ENCODE results near the gene OASL.

The OASL gene

GRCh38 chr12:121038861-121039668 is at the start of gene OASL:
TSS of gene OASL (minus strand) at chr12:121039246. CDS start at chr12:121038971, 275 bp downstream.
- TF ChIP-seq CTCF (IDR thresholded peaks at IDR 0.05; ENCODE audit: extremely low read depth, missing control alignments): no peak
- DNase-seq (ENCODE audit: low spot score): peak; percentile 45

- TF ChIP-seq CTCF (IDR thresholded peaks at IDR 0.05; ENCODE audit: extremely low read depth, missing control alignments): no peak
- DNase-seq (ENCODE audit: low spot score): no peak
Measured at GRCh38 chr12:121088195-121088585, 49.1 kb upstream of the OASL start.

- peak; percentile 53 for DNase-seq (ENCODE audit: low spot score)
- TF ChIP-seq CTCF (IDR thresholded peaks at IDR 0.05; ENCODE audit: extremely low read depth, missing control alignments): no peak
Measured at GRCh38 chr12:121087467-121088194, 48.6 kb upstream of the OASL start.

GRCh38 chr12:121086781-121087295 is 47.8 kb upstream of the OASL start:
- DNase-seq (ENCODE audit: low spot score): no peak
- TF ChIP-seq CTCF (IDR thresholded peaks at IDR 0.05; ENCODE audit: extremely low read depth, missing control alignments): no peak

GRCh38 chr12:121085506-121086353 is 46.7 kb upstream of the OASL start:
- TF ChIP-seq CTCF (IDR thresholded peaks at IDR 0.05; ENCODE audit: extremely low read depth, missing control alignments): no peak
- DNase-seq (ENCODE audit: low spot score): no peak

- no peak for DNase-seq (ENCODE audit: low spot score)
- TF ChIP-seq CTCF (IDR thresholded peaks at IDR 0.05; ENCODE audit: extremely low read depth, missing control alignments): no peak
Measured at GRCh38 chr12:121085069-121085468, 46.0 kb upstream of the OASL start.

All from GM20000 (cell line).